ENCODE results near the gene LRRC46. TPM values are rescaled to one million over a fixed set of nuclear protein-coding genes. Genes with fewer than 3 reads are reported as not detected.

The LRRC46 gene
- total RNA-seq, 1 experiment from 2014 or later = 0.31 TPM

- no peak overlapping the region for H2BK5ac ChIP-seq (ENCODE audit: insufficient read length, low read length)
- H3K23me2 ChIP-seq (ENCODE audit: insufficient read length, low read depth, low read length, poor library complexity, severe bottlenecking) = no peaks in the 10 kb centered on the region
- no peak overlapping the region for H3K23ac ChIP-seq (ENCODE audit: insufficient read length, low read depth, low read length)
- H3K27me3 ChIP-seq (ENCODE audit: insufficient read depth, low read length) = no peaks in the 10 kb centered on the region
- H4K91ac ChIP-seq (ENCODE audit: insufficient read length, low read depth, low read length) = no peak overlapping the region
- no peak overlapping the region for H3K9ac ChIP-seq (ENCODE audit: extremely low read depth, insufficient read length, low read length)
- no peak overlapping the region for H2AK5ac ChIP-seq (ENCODE audit: insufficient read length, low read length)
- TF ChIP-seq CTCF (conservative IDR thresholded peaks at IDR 0.05) = no peak
- no peak overlapping the region for H2BK120ac ChIP-seq (ENCODE audit: low read depth, low read length, poor library complexity, severe bottlenecking)
- no peak overlapping the region for H3K18ac ChIP-seq (ENCODE audit: insufficient read length, low read depth, low read length)
- H2BK15ac ChIP-seq (ENCODE audit: low read depth, low read length) = no peak overlapping the region
- H2AFZ ChIP-seq (ENCODE audit: low read length) = no peak overlapping the region
- H2BK12ac ChIP-seq (ENCODE audit: insufficient read length, low read depth, low read length) = no peak overlapping the region
- H3K9me3 ChIP-seq (ENCODE audit: control insufficient read depth, low read depth, low read length) = no peaks in the 10 kb centered on the region
- no peak overlapping the region for H4K8ac ChIP-seq (replicated peaks; ENCODE audit: insufficient read length, low read depth, low read length)
- no peak overlapping the region for H4K5ac ChIP-seq (ENCODE audit: insufficient read length, low read depth, low read length)
- WGBS (ENCODE audit: extremely low coverage, insufficient read length, low lambda C conversion rate) = no CpG with 5 or more reads among the region's 5 CpGs
- H3K27ac ChIP-seq (ENCODE audit: insufficient read length, low read depth, low read length) = no peak overlapping the region
- no peaks in the 10 kb centered on the region; the same call in 1 of the 2 replicates for H3K4me1 ChIP-seq (ENCODE audit: insufficient read depth, low read length)
- H2BK20ac ChIP-seq (ENCODE audit: low read depth, low read length, poor library complexity, severe bottlenecking) = no peak overlapping the region
- Mint-ChIP-seq H3K4me3 (no peak overlapping the region), H3K4me1 (peaks cover 17 to 24% of the 10 kb centered on the region in 2 experiments), H3K27me3 (ENCODE audit: low read depth) (peaks cover 19% of the 10 kb centered on the region), H3K36me3 (ENCODE audit: insufficient read depth in 1 of 3, low read depth in 3 of 3) (no peaks in the 10 kb centered on the region), H3K27ac (no peak overlapping the region), H3K9me3 (no peaks in the 10 kb centered on the region)
- H3K56ac ChIP-seq (ENCODE audit: insufficient read length, low read depth, low read length) = no peak overlapping the region
- DNase-seq = no peak
- H3K4ac ChIP-seq (ENCODE audit: low read depth, low read length) = no peak overlapping the region
- no peak overlapping the region for H3K14ac ChIP-seq (ENCODE audit: insufficient read depth, low read length)
- H3K79me2 ChIP-seq (ENCODE audit: insufficient read depth, low read length) = no peaks in the 10 kb centered on the region
- no peaks in the 10 kb centered on the region for H4K20me1 ChIP-seq (ENCODE audit: control insufficient read depth, insufficient read depth, insufficient read length)
- H3T11ph ChIP-seq (ENCODE audit: low read length) = no peak overlapping the region
- no peaks in the 10 kb centered on the region for H3K79me1 ChIP-seq (ENCODE audit: insufficient read depth, low read depth, low read length, poor library complexity, severe bottlenecking)
- no peak overlapping the region for H3K4me2 ChIP-seq (ENCODE audit: insufficient read depth, insufficient read length, low read length)
Measured at GRCh38 chr17:47884427-47884740, 52.9 kb downstream of the LRRC46 start.

All from H9 (cell line).